D721Med (cell line): ENCODE data around the gene MLH1.
"Not testable (repeated sequence)": the region's sequence is repeated elsewhere in the genome, so short reads cannot be mapped to it uniquely, and the experiment has no call there.

Experiments
- DNase-seq: peaks from one replicate; pipeline ENCODE4 v3.0.0; 2011; ENCODE audit warnings: low spot score; ENCODE audit not compliant: insufficient read length
- FAIRE-seq: peaks from 2 replicates; lab custom pipeline; 2011; peaks lifted over from hg19 to GRCh38; lab: Jason Lieb, UNC
- TF ChIP-seq, protein P1 (sequence below): IDR thresholded peaks from 2 replicates; pipeline ENCODE4 v1.5.1; 2012; ENCODE audit warnings: mild to moderate bottlenecking, control low read depth; ENCODE audit not compliant: insufficient read depth; ENCODE audit errors: missing control alignments

MLH1 gene

GRCh38 chr3:36954452-36955134 lies 38.7 kb upstream of the MLH1 start:
- no peak for DNase-seq
- FAIRE-seq = no peak
- TF ChIP-seq, protein P1, sequence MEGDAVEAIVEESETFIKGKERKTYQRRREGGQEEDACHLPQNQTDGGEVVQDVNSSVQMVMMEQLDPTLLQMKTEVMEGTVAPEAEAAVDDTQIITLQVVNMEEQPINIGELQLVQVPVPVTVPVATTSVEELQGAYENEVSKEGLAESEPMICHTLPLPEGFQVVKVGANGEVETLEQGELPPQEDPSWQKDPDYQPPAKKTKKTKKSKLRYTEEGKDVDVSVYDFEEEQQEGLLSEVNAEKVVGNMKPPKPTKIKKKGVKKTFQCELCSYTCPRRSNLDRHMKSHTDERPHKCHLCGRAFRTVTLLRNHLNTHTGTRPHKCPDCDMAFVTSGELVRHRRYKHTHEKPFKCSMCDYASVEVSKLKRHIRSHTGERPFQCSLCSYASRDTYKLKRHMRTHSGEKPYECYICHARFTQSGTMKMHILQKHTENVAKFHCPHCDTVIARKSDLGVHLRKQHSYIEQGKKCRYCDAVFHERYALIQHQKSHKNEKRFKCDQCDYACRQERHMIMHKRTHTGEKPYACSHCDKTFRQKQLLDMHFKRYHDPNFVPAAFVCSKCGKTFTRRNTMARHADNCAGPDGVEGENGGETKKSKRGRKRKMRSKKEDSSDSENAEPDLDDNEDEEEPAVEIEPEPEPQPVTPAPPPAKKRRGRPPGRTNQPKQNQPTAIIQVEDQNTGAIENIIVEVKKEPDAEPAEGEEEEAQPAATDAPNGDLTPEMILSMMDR = no peak

DNA sequence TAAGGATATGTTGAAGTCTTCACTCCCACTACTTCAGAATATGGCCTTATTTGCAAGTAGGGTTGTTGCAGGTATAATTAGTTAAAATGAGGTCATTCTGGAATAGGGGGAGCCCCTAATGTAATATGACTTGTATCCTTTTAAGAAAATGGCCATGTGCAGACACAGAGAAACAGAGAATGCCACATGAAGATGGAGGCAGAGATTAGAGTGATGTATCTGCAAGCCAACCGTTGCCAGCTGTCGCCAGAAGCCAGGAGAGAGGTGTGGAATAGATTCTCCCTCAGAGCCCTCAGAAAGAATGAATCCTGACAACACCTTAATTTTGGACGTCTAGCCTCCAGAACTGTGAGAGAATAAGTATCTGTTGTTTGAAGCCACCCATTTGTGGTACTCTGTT lies 37.2 kb upstream of the MLH1 start:
- TF ChIP-seq, protein P1 = no peak
- DNase-seq (no peak), FAIRE-seq (no peak)

DNA sequence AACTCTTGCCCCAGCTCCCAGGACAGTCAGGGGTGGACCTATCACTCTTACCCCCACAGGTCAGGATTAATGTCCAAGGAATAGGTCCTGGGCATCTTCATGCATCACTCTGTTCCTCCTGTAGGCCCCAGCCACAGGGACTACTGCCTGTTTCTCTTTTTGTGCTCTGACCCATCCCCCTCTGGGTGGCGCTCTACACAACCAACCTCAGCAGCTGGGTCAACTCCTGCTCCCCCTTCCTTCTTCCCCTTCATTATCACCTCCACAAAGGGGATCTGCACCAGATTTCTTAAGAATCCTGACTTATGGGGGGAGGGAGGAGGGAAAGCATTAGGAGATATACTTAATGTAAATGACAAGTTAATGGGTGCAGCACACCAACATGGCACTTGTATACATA lies 36.3 kb upstream of the MLH1 start:
- DNase-seq (no peak), FAIRE-seq (no peak)
- TF ChIP-seq, protein P1 = no peak

- DNase-seq (no peak), FAIRE-seq (no peak)
- TF ChIP-seq, protein P1 = no peak
Observed at GRCh38 chr3:36957862-36958686, 35.2 kb upstream of the MLH1 start.

- DNase-seq (no peak), FAIRE-seq (no peak)
- TF ChIP-seq, protein P1 = no peak
Observed at GRCh38 chr3:36959821-36960220, 33.5 kb upstream of the MLH1 start.

DNA sequence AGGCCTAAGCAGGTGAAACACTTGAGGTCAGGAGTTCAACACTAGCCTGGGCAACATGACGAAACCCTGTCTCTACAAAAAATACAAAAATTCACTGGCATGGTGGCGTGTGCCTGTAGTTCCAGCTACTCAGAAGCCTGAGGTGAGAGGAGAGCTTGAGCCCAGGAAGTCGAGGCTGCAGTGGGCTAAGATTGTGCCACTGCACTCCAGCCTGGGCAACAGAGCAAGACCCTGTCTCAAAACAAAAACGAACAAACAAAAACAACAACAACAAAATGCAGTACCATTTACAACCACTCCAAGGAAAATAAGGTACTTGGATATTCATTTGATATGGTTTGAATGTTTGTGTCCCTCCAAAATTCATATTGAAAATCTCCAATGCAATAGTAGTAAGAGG lies 32.8 kb upstream of the MLH1 start:
- DNase-seq (no peak), FAIRE-seq (no peak)
- TF ChIP-seq, protein P1 = no peak

GRCh38 chr3:36963008-36963407 lies 30.3 kb upstream of the MLH1 start:
- DNase-seq, FAIRE-seq: not testable (repeated sequence)
